Endothelial cell of umbilical vein (primary cell): ENCODE data around the gene ACP3. TPM values are rescaled to one million over a fixed set of nuclear protein-coding genes. Genes with fewer than 3 reads are reported as not detected.

Experiments
- BruUV-seq: library from RNA; stranded (reverse); fragments of 400-500 nt; replicated peaks from 2 replicates; lab custom pipeline; 2021; lab: Mats Ljungman, UMichigan
- CTCF ChIA-PET: fragments of 300-600, 350-600 bp; sonication (Branson Sonifier 250); formaldehyde crosslinking; loops from one replicate; lab custom pipeline; 2021; ENCODE audit warnings: antibody characterized with exemption, inconsistent platforms; lab: Charles Lee
- POLR2A ChIA-PET: fragments of 300-600, 350-600 bp; sonication (Branson Sonifier 250); formaldehyde crosslinking; loops from one replicate; lab custom pipeline; 2021; ENCODE audit warnings: antibody characterized with exemption, inconsistent platforms; lab: Charles Lee
- DNase-seq: peaks from one replicate; pipeline ENCODE4 v3.0.0-alpha.2; 2011; ENCODE audit warnings: low read depth, low spot score
- FAIRE-seq: peaks from 2 replicates; lab custom pipeline; 2011; peaks lifted over from hg19 to GRCh38; lab: Jason Lieb, UNC
- H2AFZ ChIP-seq: 2 replicates; pipeline ENCODE4 v1.6.0; 2012; ENCODE audit warnings: low read depth, low read length, control low read depth, inconsistent platforms
- H3K27ac ChIP-seq: 2 replicates; pipeline ENCODE4 v1.5.1; 2011; ENCODE audit warnings: low read depth, mild to moderate bottlenecking, control low read depth, low read length, moderate library complexity; ENCODE audit not compliant: insufficient read depth
- H3K27me3 ChIP-seq, 2 experiments: 2 replicates each; pipeline versions ENCODE4 v1.6.0 to v1.6.1; 2011; ENCODE audit warnings: low read length in 2 of 2, mixed read lengths in 1 of 2; ENCODE audit not compliant: control insufficient read depth in 2 of 2, insufficient read depth in 2 of 2
- H3K36me3 ChIP-seq, 2 experiments: 2 replicates in 1 of 2; 3 replicates in 1 of 2; pipeline ENCODE4 v1.5.1; 2011; ENCODE audit warnings: low read length in 2 of 2, mild to moderate bottlenecking in 1 of 2, moderate library complexity in 1 of 2; ENCODE audit not compliant: control insufficient read depth in 2 of 2, insufficient read depth in 2 of 2; ENCODE audit errors: extremely low read depth in 1 of 2
- H3K4me1 ChIP-seq: 3 replicates; pipeline ENCODE4 v1.5.1; 2011; ENCODE audit warnings: mild to moderate bottlenecking, low read length; ENCODE audit not compliant: control insufficient read depth, insufficient read depth; ENCODE audit errors: extremely low read depth
- H3K4me2 ChIP-seq: 2 replicates; pipeline ENCODE4 v1.6.1; 2011; ENCODE audit warnings: low read length, control low read depth, mixed read lengths; ENCODE audit not compliant: insufficient read depth
- H3K4me3 ChIP-seq, 3 experiments: fragments of 200-600 bp in 1 of 3; sonication (generic), shearing (Covaris generic) in 1 of 3; replicated peaks in 1 of 3; 2 replicates each; pipeline ENCODE4 v1.5.1; 2011 to 2016; ENCODE audit warnings: control low read depth in 3 of 3, low read length in 3 of 3, mild to moderate bottlenecking in 2 of 3, inconsistent platforms in 1 of 3, low read depth in 1 of 3, moderate library complexity in 1 of 3; ENCODE audit not compliant: insufficient read depth in 1 of 3
- H3K79me2 ChIP-seq: 2 replicates; pipeline ENCODE4 v1.6.0; 2012; ENCODE audit warnings: low read length, inconsistent platforms; ENCODE audit not compliant: control insufficient read depth, insufficient read depth
- H3K9ac ChIP-seq: replicated peaks from 2 replicates; pipeline ENCODE3; 2011; ENCODE audit warnings: low read length, control low read depth; ENCODE audit not compliant: insufficient read depth; ENCODE audit errors: extremely low read depth
- H3K9me1 ChIP-seq: replicated peaks from 3 replicates; pipeline ENCODE4 v1.6.0; 2011; ENCODE audit warnings: mild to moderate bottlenecking, low read length; ENCODE audit not compliant: control insufficient read depth, insufficient read depth; ENCODE audit errors: extremely low read depth
- H3K9me3 ChIP-seq: replicated peaks from 2 replicates; pipeline ENCODE4 v1.5.1; 2012; ENCODE audit warnings: low read length, inconsistent platforms; ENCODE audit not compliant: control insufficient read depth, insufficient read depth
- H4K20me1 ChIP-seq: replicated peaks from 2 replicates; pipeline ENCODE3; 2011; ENCODE audit warnings: mild to moderate bottlenecking, low read length; ENCODE audit not compliant: control insufficient read depth, insufficient read depth; ENCODE audit errors: extremely low read depth
- CTCF ChIP-seq, 2 donors: IDR thresholded peaks; 1 replicate in 1 of 2; 2 replicates in 1 of 2; pipeline ENCODE4 v1.5.1; 2011; ENCODE audit warnings: low read length in 2 of 2, mild to moderate bottlenecking in 2 of 2, moderate library complexity in 2 of 2, control low read depth in 1 of 2, inconsistent platforms in 1 of 2, low read depth in 1 of 2; ENCODE audit not compliant: insufficient read depth in 1 of 2; ENCODE audit errors: extremely low read depth in 1 of 2
- EZH2 ChIP-seq: IDR thresholded peaks from 2 replicates; pipeline ENCODE4 v1.6.1; 2012; ENCODE audit warnings: borderline replicate concordance, low read depth, mild to moderate bottlenecking, moderate library complexity, low read length, inconsistent platforms; ENCODE audit not compliant: severe bottlenecking
- FOS ChIP-seq: IDR thresholded peaks from 2 replicates; pipeline ENCODE4 v1.6.1; 2011; ENCODE audit warnings: mild to moderate bottlenecking, low read length, moderate library complexity, borderline replicate concordance; ENCODE audit not compliant: insufficient read depth
- GATA2 ChIP-seq: IDR thresholded peaks from 2 replicates; pipeline ENCODE4 v1.7.0; 2011; ENCODE audit warnings: low read depth, mild to moderate bottlenecking, moderate library complexity, mixed read lengths, low read length; ENCODE audit not compliant: insufficient read length, insufficient read depth
- JUN ChIP-seq: IDR thresholded peaks from 2 replicates; pipeline ENCODE4 v1.6.1; 2011; ENCODE audit warnings: borderline replicate concordance, low read depth; ENCODE audit not compliant: insufficient read length, insufficient read depth
- MYC ChIP-seq: IDR thresholded peaks from one replicate; pipeline ENCODE4 v1.6.1; 2011; ENCODE audit warnings: mild to moderate bottlenecking, low read depth, low read length
- POLR2A ChIP-seq: IDR thresholded peaks from 2 replicates; pipeline ENCODE4 v1.6.1; 2012; ENCODE audit warnings: low read depth, mild to moderate bottlenecking, control low read depth, low read length
- POLR2AphosphoS5 ChIP-seq: IDR thresholded peaks from 2 replicates; pipeline ENCODE4 v1.6.1; 2012; ENCODE audit warnings: low read depth, mild to moderate bottlenecking, control low read depth, low read length, moderate library complexity; ENCODE audit not compliant: insufficient read depth
- dilution Hi-C: fragments of 300-500 bp; cut with MboI; formaldehyde crosslinking; loops from one replicate; pipeline ENCODE4 v1.15.0; 2019; ENCODE audit warnings: low sequenced_read_pairs; ENCODE audit not compliant: extremely low pct_ligation_motif_present
- intact Hi-C: fragments of 100-400 bp; cut with micrococcal nuclease; formaldehyde crosslinking; loops from one replicate; pipeline ENCODE4 v1.10.0; 2022
- polyA plus RNA-seq, 4 experiments: library from polyadenylated mRNA; depleted of rRNA in 3 of 4; stranded (reverse) in 3 of 4; unstranded in 1 of 4; fragments of >200 nt; gene quantifications; 2 replicates each; pipeline versions ENCODE4 v1.2.1 to v1.2.3, GENCODE V29; 2011 to 2012; ENCODE audit warnings: missing spikeins in 1 of 4
- total RNA-seq: library from RNA; stranded (reverse); gene quantifications from 2 replicates; pipeline ENCODE4 v1.2.3, GENCODE V29; 2021
- TF ChIP-seq, protein P1 (sequence below): IDR thresholded peaks from 2 replicates; pipeline ENCODE4 v1.6.1; 2011; ENCODE audit not compliant: insufficient read depth, insufficient read length

The ACP3 gene
- total and polyA plus RNA-seq, 2 donors (not counting 3 experiments of a cell fraction or from before 2014, with no cell fraction given), result not detected

DNA sequence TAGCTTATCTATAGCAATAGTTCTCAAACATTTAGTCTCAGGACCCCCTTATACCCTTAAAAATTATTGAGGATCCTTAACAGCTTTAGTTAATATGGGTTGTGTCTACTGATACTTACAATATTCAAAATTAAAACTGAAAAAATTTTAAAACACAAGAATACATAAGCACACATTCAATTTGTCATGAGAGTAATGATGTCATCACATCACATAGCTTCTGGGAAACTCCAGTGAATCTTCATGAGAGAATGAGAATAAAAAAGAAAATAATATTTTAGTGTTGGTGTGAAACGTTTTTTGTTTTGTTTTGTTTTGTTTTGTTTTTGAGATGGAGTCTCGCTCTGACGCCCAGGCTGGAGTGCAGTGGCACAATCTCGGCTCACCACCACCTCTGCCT, 25.2 kb upstream of the ACP3 start:
- TF ChIP-seq EZH2 (no peak), FOS (no peak), GATA2 (no peak), POLR2A (no peak), MYC (no peak), JUN (no peak), POLR2AphosphoS5 (no peak), CTCF (IDR thresholded peaks at IDR 0.05; ENCODE audit: extremely low read depth in 1 of 2, insufficient read depth in 1 of 2, low read depth in 1 of 2, low read length in 2 of 2) (no peak)
- TF ChIP-seq, protein P1, sequence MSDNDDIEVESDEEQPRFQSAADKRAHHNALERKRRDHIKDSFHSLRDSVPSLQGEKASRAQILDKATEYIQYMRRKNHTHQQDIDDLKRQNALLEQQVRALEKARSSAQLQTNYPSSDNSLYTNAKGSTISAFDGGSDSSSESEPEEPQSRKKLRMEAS, result no peak
- no peaks in the 10 kb centered on the region for H3K9me3 ChIP-seq
- no peak overlapping the region for H3K4me3 ChIP-seq
- no TSS peak for BruUV-seq
- no peak overlapping the region for H3K9ac ChIP-seq
- DNase-seq (no peak), FAIRE-seq (no peak)
- POLR2A ChIA-PET, result no interaction called here
- dilution Hi-C loops (no loop called here), intact Hi-C loops (no loop called here)
- no peaks in the 10 kb centered on the region for H3K36me3 ChIP-seq
- no peaks in the 10 kb centered on the region for H3K4me1 ChIP-seq
- H3K27me3 ChIP-seq, result no peaks in the 10 kb centered on the region
- no peaks in the 10 kb centered on the region for H3K9me1 ChIP-seq
- no peaks in the 10 kb centered on the region for H3K79me2 ChIP-seq
- no peak overlapping the region for H2AFZ ChIP-seq
- CTCF ChIA-PET, result interaction anchor here (1.1 to 1.7 kb wide), 2 partner anchors 9 to 51 kb away, joined by 5 to 6 read pairs; no protein-coding TSS in a partner anchor
- H3K4me2 ChIP-seq, result no peak overlapping the region
- no peaks in the 10 kb centered on the region for H4K20me1 ChIP-seq
- no peak overlapping the region for H3K27ac ChIP-seq
